GM19099 (cell line): ENCODE results near the gene MON2.

Source experiments
- POLR2A ChIP-seq: IDR thresholded peaks from 3 replicates; pipeline ENCODE4 v1.6.1; 2011; ENCODE audit warnings: low read depth; ENCODE audit not compliant: insufficient read length; ENCODE audit errors: extremely low read depth

MON2 gene

GRCh38 chr12:62649412-62650138 is 182.9 kb downstream of the MON2 start:
- TF ChIP-seq POLR2A, result no peak
